MCF 10A (cell line): ENCODE data around the gene SNRNP27. TPM values are rescaled to one million over a fixed set of nuclear protein-coding genes. Genes with fewer than 3 reads are reported as not detected.
"Not testable (repeated sequence)": the region's sequence is repeated elsewhere in the genome, so short reads cannot be mapped to it uniquely, and the experiment has no call there.

Experiments used
- BruUV-seq: library from RNA; stranded (reverse); fragments of 400-500 nt; replicated peaks from 2 replicates; lab custom pipeline; 2021; lab: Mats Ljungman, UMichigan
- CTCF ChIA-PET: fragments of 300-600 bp; sonication (Branson Sonifier 250); formaldehyde crosslinking; extraction: SDS; loops from one replicate; lab custom pipeline; 2021; ENCODE audit warnings: antibody characterized with exemption, inconsistent platforms; lab: Yijun Ruan, JAX
- POLR2A ChIA-PET: fragments of 300-600, 350-650 bp; sonication (Branson Sonifier 250); formaldehyde crosslinking; extraction: SDS; loops from one replicate; lab custom pipeline; 2020; ENCODE audit warnings: antibody characterized with exemption, inconsistent platforms; lab: Yijun Ruan, JAX
- DNase-seq: peaks from one replicate; pipeline ENCODE4 v3.0.0-alpha.2; 2018; ENCODE audit not compliant: unreplicated experiment
- H3K27ac Mint-ChIP-seq: one replicate; pipeline ENCODE4 v1.8.0; 2022; ENCODE audit warnings: mild to moderate bottlenecking, low read depth, mixed read lengths; ENCODE audit not compliant: unreplicated experiment
- H3K27me3 Mint-ChIP-seq: one replicate; pipeline ENCODE4 v1.8.0; 2022; ENCODE audit warnings: mixed read lengths; ENCODE audit not compliant: insufficient read depth, unreplicated experiment
- H3K36me3 Mint-ChIP-seq: one replicate; pipeline ENCODE4 v1.8.0; 2022; ENCODE audit warnings: mild to moderate bottlenecking, moderate library complexity, mixed read lengths; ENCODE audit not compliant: insufficient read depth, unreplicated experiment
- H3K4me1 Mint-ChIP-seq: one replicate; pipeline ENCODE4 v1.8.0; 2022; ENCODE audit warnings: mixed read lengths; ENCODE audit not compliant: insufficient read depth, unreplicated experiment
- H3K4me3 Mint-ChIP-seq: one replicate; pipeline ENCODE4 v1.8.0; 2022; ENCODE audit warnings: mild to moderate bottlenecking, moderate library complexity, mixed read lengths; ENCODE audit not compliant: unreplicated experiment
- H3K9me3 Mint-ChIP-seq: one replicate; pipeline ENCODE4 v1.8.0; 2022; ENCODE audit warnings: mixed read lengths; ENCODE audit not compliant: unreplicated experiment
- intact Hi-C: fragments of 100-400 bp; cut with micrococcal nuclease; formaldehyde crosslinking; loops from 2 replicates; pipeline ENCODE4 v1.14.1; 2022
- total RNA-seq: library from RNA; stranded (reverse); gene quantifications from 2 replicates; pipeline ENCODE4 v1.2.3, GENCODE V29; 2022
- TF ChIP-seq, protein P1 (sequence below): fragments of 200-600 bp; IDR thresholded peaks from one replicate; pipeline ENCODE4 v1.8.0; 2022; ENCODE audit warnings: antibody characterized with exemption, mild to moderate bottlenecking; ENCODE audit not compliant: unreplicated experiment

Gene SNRNP27
- total RNA-seq, 1 experiment from 2014 or later = 68.9 TPM

- Mint-ChIP-seq H3K27me3 (no peaks in the 10 kb centered on the region), H3K36me3 (peaks cover 7% of the 10 kb centered on the region), H3K4me3 (no peak overlapping the region), H3K4me1 (peaks cover 33% of the 10 kb centered on the region), H3K9me3 (no peaks in the 10 kb centered on the region), H3K27ac (no peak overlapping the region)
- no peak for DNase-seq
- intact Hi-C loops = loop anchor here (5.0 kb wide), 1 partner anchor 48 kb away; no protein-coding TSS in a partner anchor
- TF ChIP-seq, protein P1, sequence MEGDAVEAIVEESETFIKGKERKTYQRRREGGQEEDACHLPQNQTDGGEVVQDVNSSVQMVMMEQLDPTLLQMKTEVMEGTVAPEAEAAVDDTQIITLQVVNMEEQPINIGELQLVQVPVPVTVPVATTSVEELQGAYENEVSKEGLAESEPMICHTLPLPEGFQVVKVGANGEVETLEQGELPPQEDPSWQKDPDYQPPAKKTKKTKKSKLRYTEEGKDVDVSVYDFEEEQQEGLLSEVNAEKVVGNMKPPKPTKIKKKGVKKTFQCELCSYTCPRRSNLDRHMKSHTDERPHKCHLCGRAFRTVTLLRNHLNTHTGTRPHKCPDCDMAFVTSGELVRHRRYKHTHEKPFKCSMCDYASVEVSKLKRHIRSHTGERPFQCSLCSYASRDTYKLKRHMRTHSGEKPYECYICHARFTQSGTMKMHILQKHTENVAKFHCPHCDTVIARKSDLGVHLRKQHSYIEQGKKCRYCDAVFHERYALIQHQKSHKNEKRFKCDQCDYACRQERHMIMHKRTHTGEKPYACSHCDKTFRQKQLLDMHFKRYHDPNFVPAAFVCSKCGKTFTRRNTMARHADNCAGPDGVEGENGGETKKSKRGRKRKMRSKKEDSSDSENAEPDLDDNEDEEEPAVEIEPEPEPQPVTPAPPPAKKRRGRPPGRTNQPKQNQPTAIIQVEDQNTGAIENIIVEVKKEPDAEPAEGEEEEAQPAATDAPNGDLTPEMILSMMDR = no peak
- no TSS peak for BruUV-seq
- ChIA-PET POLR2A (no interaction called here), CTCF (interaction anchor here (0.7 kb wide), 1 partner anchor 171 kb away, joined by 4 read pairs; no protein-coding TSS in a partner anchor)
Observed at GRCh38 chr2:69948963-69949645, 55.3 kb downstream of the SNRNP27 start.

GRCh38 chr2:69950241-69950640, 56.5 kb downstream of the SNRNP27 start:
- intact Hi-C loops = no loop called here
- Mint-ChIP-seq H3K4me1 (peaks cover 31% of the 10 kb centered on the region), H3K36me3 (peaks cover 5% of the 10 kb centered on the region), H3K4me3 (no peak overlapping the region), H3K27me3 (peaks cover 3% of the 10 kb centered on the region), H3K27ac (no peak overlapping the region), H3K9me3 (no peaks in the 10 kb centered on the region)
- no TSS peak for BruUV-seq
- POLR2A ChIA-PET = interaction anchor here (0.8 kb wide), 1 partner anchor 33 kb away, joined by 3 read pairs; no protein-coding TSS in a partner anchor
- TF ChIP-seq, protein P1 = no peak
- CTCF ChIA-PET = no interaction called here
- DNase-seq = no peak

DNA sequence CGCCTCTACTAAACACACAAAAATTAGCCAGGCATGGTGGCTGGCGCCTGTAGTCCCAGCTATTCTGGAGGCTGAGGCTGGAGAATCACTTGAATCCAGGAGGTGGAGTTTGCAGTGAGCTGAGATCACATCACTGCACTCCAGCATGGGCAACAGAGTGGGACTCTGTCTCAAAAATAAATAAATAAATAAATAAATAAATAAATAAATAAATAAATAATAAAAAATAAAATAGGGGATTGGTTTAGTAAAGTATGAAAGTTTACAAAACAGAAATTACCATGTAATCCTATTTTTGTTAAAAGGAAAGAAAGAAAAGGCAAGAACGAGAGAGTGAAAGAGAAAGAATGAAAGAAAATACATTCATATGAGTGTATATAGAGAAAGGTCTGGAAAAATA, 56.9 kb downstream of the SNRNP27 start:
- H3K9me3 Mint-ChIP-seq, POLR2A ChIA-PET, intact Hi-C loops, H3K27me3 Mint-ChIP-seq, BruUV-seq, H3K36me3 Mint-ChIP-seq, H3K27ac Mint-ChIP-seq, DNase-seq, CTCF ChIA-PET, H3K4me3 Mint-ChIP-seq: not testable (repeated sequence)
- H3K4me1 Mint-ChIP-seq = peaks cover 26% of the 10 kb centered on the region

DNA sequence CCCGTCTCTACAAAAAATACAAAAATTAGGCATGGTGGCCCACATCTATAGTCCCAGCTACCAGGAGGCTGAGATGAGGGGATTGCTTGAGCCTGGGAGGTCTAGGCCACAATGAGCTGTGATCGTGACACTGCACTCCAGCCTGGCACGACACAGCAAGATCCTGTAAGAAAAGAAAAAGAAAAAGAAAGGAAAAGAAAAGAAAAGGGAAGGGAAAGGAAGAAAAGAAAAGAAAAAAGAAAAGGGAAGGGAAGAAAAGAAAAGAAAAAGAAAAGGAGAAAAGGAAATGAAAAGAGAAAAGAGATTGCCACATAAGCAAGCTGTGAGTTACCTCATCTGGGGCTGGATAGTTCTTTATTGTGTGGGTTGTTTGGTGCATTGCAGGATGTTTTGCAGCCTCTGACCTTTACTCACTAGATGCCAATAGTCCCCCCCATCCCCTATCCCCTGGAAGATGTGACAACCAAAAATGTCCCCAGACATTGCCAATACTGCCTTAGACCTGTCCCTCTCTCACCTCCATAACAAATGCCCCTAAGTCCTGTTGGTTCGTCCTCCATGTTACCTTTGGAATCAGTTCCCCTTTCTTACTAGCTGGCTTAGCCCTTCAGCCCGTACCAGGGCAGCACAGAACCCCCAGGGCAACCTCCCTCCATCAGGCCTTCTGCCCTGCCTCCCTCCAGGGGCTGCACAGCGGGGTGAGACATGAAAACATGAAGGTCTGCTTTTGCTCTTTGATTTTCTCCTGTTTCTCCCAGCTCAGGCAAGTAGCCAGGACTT, 58.8 kb downstream of the SNRNP27 start:
- intact Hi-C loops = no loop called here
- BruUV-seq = no TSS peak
- Mint-ChIP-seq H3K27me3 (peaks cover 18% of the 10 kb centered on the region), H3K4me3 (no peak overlapping the region), H3K9me3 (no peaks in the 10 kb centered on the region), H3K27ac (no peak overlapping the region), H3K4me1 (peaks cover 8% of the 10 kb centered on the region), H3K36me3 (no peaks in the 10 kb centered on the region)
- TF ChIP-seq, protein P1 = no peak
- POLR2A ChIA-PET = interaction anchor here (1.1 kb wide), 1 partner anchor 37 kb away, joined by 4 read pairs; no protein-coding TSS in a partner anchor
- no peak for DNase-seq
- CTCF ChIA-PET = interaction anchor here (0.7 kb wide), 2 partner anchors 55 to 1486 kb away, joined by 3 to 4 read pairs; no protein-coding TSS in a partner anchor
